Measurements from ENCODE around the gene SERPINB12. TPM values are rescaled to one million over a fixed set of nuclear protein-coding genes. Genes with fewer than 3 reads are reported as not detected.

The SERPINB12 gene
- total and polyA plus RNA-seq, 8 donors: not detected

GRCh38 chr18:63606526-63606925 lies 64.4 kb downstream of the SERPINB12 start:
- Histone ChIP-seq H3K4me1 (no peaks in the 10 kb centered on the region), H3K4me3 (no peak overlapping the region), H3K9me3 (no peaks in the 10 kb centered on the region), H3K27ac (no peak overlapping the region), H3K36me3 (no peaks in the 10 kb centered on the region), H3K27me3 (no peaks in the 10 kb centered on the region)
- intact Hi-C loops (cut with DNase I; ENCODE audit: low total_unique reads): no loop called here
- 75 to 86% (median 83%) methylated on average over 3 of the region's 3 CpGs for WGBS, 5 donors
- DNase-seq: no peak
- TF ChIP-seq CTCF (IDR thresholded peaks at IDR 0.05) (no peak), EP300 (IDR thresholded peaks at IDR 0.05) (no peak), POLR2A (IDR thresholded peaks at IDR 0.05) (no peak), POLR2AphosphoS5 (IDR thresholded peaks at IDR 0.05) (no peak)

GRCh38 chr18:63613420-63613819 lies 71.3 kb downstream of the SERPINB12 start:
- DNase-seq: no peak
- TF ChIP-seq POLR2A (IDR thresholded peaks at IDR 0.05) (no peak), EP300 (IDR thresholded peaks at IDR 0.05) (no peak), POLR2AphosphoS5 (IDR thresholded peaks at IDR 0.05) (no peak), CTCF (IDR thresholded peaks at IDR 0.05) (no peak)
- 79 to 91% (median 79%) methylated on average over 4 of the region's 4 CpGs for WGBS, 5 donors

GRCh38 chr18:63617049-63617914 lies 75.1 kb downstream of the SERPINB12 start:
- intact Hi-C loops (cut with DNase I; ENCODE audit: low total_unique reads): no loop called here
- no peaks in the 10 kb centered on the region for H3K4me1 ChIP-seq
- WGBS, 5 donors: 7 to 17% (median 13%) methylated on average over 3 of the region's 3 CpGs
- DNase-seq: no peak
- H3K4me3 ChIP-seq: no peak overlapping the region
- peaks cover 0 to 5% (median 0%) of the 10 kb centered on the region in 4 donors for H3K9me3 ChIP-seq
- no peaks in the 10 kb centered on the region for H3K27me3 ChIP-seq
- TF ChIP-seq EP300 (IDR thresholded peaks at IDR 0.05) (no peak), POLR2AphosphoS5 (IDR thresholded peaks at IDR 0.05) (no peak), POLR2A (IDR thresholded peaks at IDR 0.05) (no peak), CTCF (IDR thresholded peaks at IDR 0.05) (no peak)
- no peak overlapping the region for H3K27ac ChIP-seq
- no peaks in the 10 kb centered on the region for H3K36me3 ChIP-seq

More at GRCh38 chr18:63613420-63613819, 71.3 kb downstream of the SERPINB12 start:
- H3K36me3 ChIP-seq: no peaks in the 10 kb centered on the region
- H3K4me3 ChIP-seq: no peak overlapping the region
- H3K27me3 ChIP-seq: no peaks in the 10 kb centered on the region
- H3K4me1 ChIP-seq: no peaks in the 10 kb centered on the region
- intact Hi-C loops (cut with DNase I; ENCODE audit: low total_unique reads): no loop called here
- no peaks in the 10 kb centered on the region for H3K9me3 ChIP-seq
- H3K27ac ChIP-seq: no peak overlapping the region

GRCh38 chr18:63617915-63618234 lies 75.7 kb downstream of the SERPINB12 start:
- intact Hi-C loops (cut with DNase I; ENCODE audit: low total_unique reads): no loop called here
- no peaks in the 10 kb centered on the region for H3K4me1 ChIP-seq
- no peaks in the 10 kb centered on the region for H3K36me3 ChIP-seq
- peaks cover 0 to 5% (median 0%) of the 10 kb centered on the region in 4 donors for H3K9me3 ChIP-seq
- DNase-seq: no peak
- no peak for TF ChIP-seq CTCF (IDR thresholded peaks at IDR 0.05)
- no peak for TF ChIP-seq POLR2AphosphoS5 (IDR thresholded peaks at IDR 0.05)
- TF ChIP-seq EP300 (IDR thresholded peaks at IDR 0.05): no peak
- TF ChIP-seq POLR2A (IDR thresholded peaks at IDR 0.05): no peak
- H3K27ac ChIP-seq: no peak overlapping the region
- 75 to 86% (median 78%) methylated on average over 2 of the region's 2 CpGs for WGBS, 5 donors
- no peak overlapping the region for H3K4me3 ChIP-seq
- no peaks in the 10 kb centered on the region for H3K27me3 ChIP-seq

Other genes starting within 250 kb of the SERPINB12 start
- 10 to 100 TPM in 3 of 5 donors, 1 to 10 TPM in 2; 3.5 to 53.9 (median 12.1) TPM for gene BCL2, start 222.6 kb upstream of the SERPINB12 start, total RNA-seq
- 1 to 10 TPM; 1.5 to 3.7 (median 1.5) TPM for gene BCL2, start 222.6 kb upstream of the SERPINB12 start, polyA plus RNA-seq
- 100 to 1,000 TPM in 1 of 5 donors, 10 to 100 TPM in 2, 1 to 10 TPM in 2; 6.4 to 199 (median 23.3) TPM for gene KDSR, start 175.2 kb upstream of the SERPINB12 start, total RNA-seq
- gene KDSR, start 175.2 kb upstream of the SERPINB12 start, polyA plus RNA-seq: 10 to 100 TPM in 1 of 3 donors, 1 to 10 TPM in 2; 8.2 to 13.3 (median 9.9) TPM
- 100 to 1,000 TPM in 1 of 5 donors, 10 to 100 TPM in 4; 23.7 to 108 (median 46.7) TPM for gene VPS4B, start 119.9 kb upstream of the SERPINB12 start, total RNA-seq
- 10 to 100 TPM; 11.3 to 37.1 (median 18.6) TPM for gene VPS4B, start 119.9 kb upstream of the SERPINB12 start, polyA plus RNA-seq
- gene SERPINB5, start 65.4 kb upstream of the SERPINB12 start, total RNA-seq: 1 to 10 TPM in 1 of 5 donors, under 1 TPM in 1, not detected in 3; 0.72 to 3.9 TPM
- 10 to 100 TPM in 1 of 3 donors, not detected in 2; 27.1 TPM for gene SERPINB5, start 65.4 kb upstream of the SERPINB12 start, polyA plus RNA-seq
- under 1 TPM in 1 of 5 donors, not detected in 4; 0.55 TPM for gene SERPINB13, start 45.0 kb downstream of the SERPINB12 start, total RNA-seq
- gene SERPINB13, start 45.0 kb downstream of the SERPINB12 start, polyA plus RNA-seq: 10 to 100 TPM in 1 of 3 donors, not detected in 2; 51.6 TPM
- not detected for gene SERPINB4, start 101.9 kb downstream of the SERPINB12 start, total RNA-seq
- gene SERPINB4, start 101.9 kb downstream of the SERPINB12 start, polyA plus RNA-seq: 1 to 10 TPM in 1 of 3 donors, under 1 TPM in 2; 0.46 to 3.8 (median 0.68) TPM
- 1 to 10 TPM in 1 of 5 donors, not detected in 4; 1.8 TPM for gene SERPINB3, start 119.5 kb downstream of the SERPINB12 start, total RNA-seq
- 10 to 100 TPM in 1 of 3 donors, under 1 TPM in 2; 0.61 to 46.5 (median 0.62) TPM for gene SERPINB3, start 119.5 kb downstream of the SERPINB12 start, polyA plus RNA-seq
- 1 to 10 TPM in 1 of 5 donors, under 1 TPM in 1, not detected in 3; 0.37 to 7.1 TPM for gene SERPINB11, start 160.6 kb downstream of the SERPINB12 start, total RNA-seq
- 1 to 10 TPM in 1 of 3 donors, not detected in 2; 2.7 TPM for gene SERPINB11, start 160.6 kb downstream of the SERPINB12 start, polyA plus RNA-seq
- gene SERPINB7, start 233.0 kb downstream of the SERPINB12 start, total RNA-seq: not detected
- gene SERPINB7, start 233.0 kb downstream of the SERPINB12 start, polyA plus RNA-seq: 1 to 10 TPM in 1 of 3 donors, under 1 TPM in 1, not detected in 1; 0.23 to 5.2 TPM

All from stomach (tissue), 9 donors.